Activated naive CD4-positive, alpha-beta T cell treated with Interleukin-2 at 50 U/mL for 16 hours (primary cell): ENCODE measurements around the gene ZNF532.
"Not testable (repeated sequence)": the region's sequence is repeated elsewhere in the genome, so short reads cannot be mapped to it uniquely, and the experiment has no call there.

ENCODE experiments used
- DNase-seq: peaks from one replicate; pipeline ENCODE4 v3.0.0-alpha.2; 2020

The ZNF532 gene

GRCh38 chr18:58905777-58906428 is 41.2 kb downstream of the ZNF532 start:
- DNase-seq: no peak

GRCh38 chr18:58908006-58908405 is 43.3 kb downstream of the ZNF532 start:
- no peak for DNase-seq

GRCh38 chr18:58909521-58909920 is 44.8 kb downstream of the ZNF532 start:
- DNase-seq: no peak

- no peak for DNase-seq
Observed at GRCh38 chr18:58911241-58911640, 46.6 kb downstream of the ZNF532 start.

- no peak for DNase-seq
Observed at GRCh38 chr18:58911766-58912165, 47.1 kb downstream of the ZNF532 start.

- DNase-seq: no peak
Observed at GRCh38 chr18:58915006-58915799, 50.5 kb downstream of the ZNF532 start.

- DNase-seq: no peak
Observed at GRCh38 chr18:58915995-58916394, 51.3 kb downstream of the ZNF532 start.

GRCh38 chr18:58919934-58920333 is 55.3 kb downstream of the ZNF532 start:
- DNase-seq: not testable (repeated sequence)

- no peak for DNase-seq
Observed at GRCh38 chr18:58922995-58923394, 58.3 kb downstream of the ZNF532 start.

- DNase-seq: no peak
Observed at GRCh38 chr18:58924473-58924872, 59.8 kb downstream of the ZNF532 start.

- no peak for DNase-seq
Observed at GRCh38 chr18:58927659-58928058, 63.0 kb downstream of the ZNF532 start.

GRCh38 chr18:58928386-58928785 is 63.7 kb downstream of the ZNF532 start:
- DNase-seq: no peak

GRCh38 chr18:58929206-58929605 is 64.5 kb downstream of the ZNF532 start:
- no peak for DNase-seq

- no peak for DNase-seq
Observed at GRCh38 chr18:58934356-58934755, 69.7 kb downstream of the ZNF532 start.

- no peak for DNase-seq
Observed at GRCh38 chr18:58934933-58935577, 70.4 kb downstream of the ZNF532 start.

GRCh38 chr18:58937071-58937886 is 72.6 kb downstream of the ZNF532 start:
- no peak for DNase-seq

GRCh38 chr18:58937887-58938267 is 73.2 kb downstream of the ZNF532 start:
- DNase-seq: no peak

GRCh38 chr18:58941426-58942099 is 76.9 kb downstream of the ZNF532 start:
- no peak for DNase-seq

- no peak for DNase-seq
Observed at GRCh38 chr18:58943896-58944295, 79.2 kb downstream of the ZNF532 start.

GRCh38 chr18:58947136-58947732 is 82.6 kb downstream of the ZNF532 start:
- no peak for DNase-seq

- no peak for DNase-seq
Observed at GRCh38 chr18:58949031-58949430, 84.4 kb downstream of the ZNF532 start.
